ENCODE measurements around the gene MACIR.
A peak's percentile ranks its signal among the peaks of the same experiment; 100 is the strongest.

Gene MACIR

DNA sequence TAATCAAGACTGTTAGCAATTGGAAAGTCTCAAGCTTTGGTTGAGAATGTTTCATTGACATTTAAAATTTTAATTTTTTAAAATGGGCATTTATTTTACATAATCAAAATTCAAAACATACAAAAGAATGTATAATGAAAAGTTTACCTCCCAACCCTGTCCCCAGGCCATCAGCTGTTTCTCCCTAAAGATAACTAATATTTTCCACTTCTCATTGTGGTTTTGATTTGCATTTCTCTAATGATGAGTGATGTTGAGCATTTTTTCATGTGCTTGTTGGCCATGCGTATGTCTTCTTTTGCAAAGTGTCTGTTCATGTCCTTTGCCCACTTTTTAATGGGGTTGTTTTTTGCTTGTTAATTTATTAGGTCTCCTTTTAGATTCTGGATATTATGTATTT lies 11.4 kb upstream of the MACIR start:
- DNase-seq, result no peak

DNA sequence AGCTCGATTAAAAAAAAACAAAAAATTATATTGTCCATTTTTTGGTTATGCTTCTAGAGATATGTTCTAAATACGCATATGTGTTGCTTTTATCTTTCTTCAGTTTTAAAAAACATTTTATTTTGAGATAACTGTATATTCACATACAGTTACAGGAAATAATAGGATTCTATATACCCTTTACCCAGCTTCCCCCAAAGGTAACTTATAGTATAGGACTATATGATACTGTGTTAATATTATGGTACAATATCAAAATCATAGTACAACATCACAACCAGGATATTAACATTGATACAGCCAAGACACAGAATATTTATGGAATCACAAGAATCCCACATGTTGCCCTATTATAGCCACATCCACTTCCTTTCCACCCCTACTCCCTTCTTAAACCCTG lies 9.5 kb upstream of the MACIR start:
- DNase-seq, result no peak

DNA sequence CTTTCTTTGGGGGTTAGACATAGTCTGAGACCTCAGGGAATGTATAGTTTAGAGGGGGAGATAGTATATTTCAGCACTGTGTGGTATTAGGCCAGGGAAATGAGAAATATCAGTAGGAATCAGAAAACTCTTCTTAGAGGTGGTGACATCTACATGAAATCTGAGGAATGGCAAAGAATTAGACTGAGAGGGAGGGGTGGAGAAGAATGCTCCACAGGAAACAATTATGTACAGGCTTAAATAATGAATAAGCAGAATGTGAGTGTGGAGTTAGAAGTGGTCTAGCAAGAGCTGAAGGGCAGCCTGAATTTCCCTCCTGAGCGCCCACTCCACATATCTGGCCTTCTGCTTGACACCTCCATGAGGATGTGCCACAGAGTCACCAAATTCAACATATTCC lies 3.6 kb upstream of the MACIR start:
- no peak for DNase-seq

DNA sequence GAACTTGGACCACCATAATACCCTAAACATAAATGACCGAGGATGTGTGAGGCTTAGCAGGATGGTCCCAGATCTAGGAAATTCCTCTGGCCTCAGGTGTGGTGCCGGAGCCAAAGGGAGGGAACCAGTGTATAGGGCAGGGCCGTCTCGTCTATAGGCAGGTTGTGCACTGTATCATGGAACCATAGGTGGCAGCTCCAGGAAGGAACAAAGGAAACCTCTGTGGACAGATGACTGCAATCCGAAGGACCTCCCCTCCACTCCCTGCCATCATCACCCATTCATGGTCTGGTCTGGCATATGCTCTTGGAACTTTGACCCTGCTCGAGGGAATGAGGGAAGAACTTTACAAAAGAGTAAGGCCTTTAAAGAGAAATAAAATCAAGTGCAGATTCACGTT lies 2.9 kb upstream of the MACIR start:
- no peak for DNase-seq

DNA sequence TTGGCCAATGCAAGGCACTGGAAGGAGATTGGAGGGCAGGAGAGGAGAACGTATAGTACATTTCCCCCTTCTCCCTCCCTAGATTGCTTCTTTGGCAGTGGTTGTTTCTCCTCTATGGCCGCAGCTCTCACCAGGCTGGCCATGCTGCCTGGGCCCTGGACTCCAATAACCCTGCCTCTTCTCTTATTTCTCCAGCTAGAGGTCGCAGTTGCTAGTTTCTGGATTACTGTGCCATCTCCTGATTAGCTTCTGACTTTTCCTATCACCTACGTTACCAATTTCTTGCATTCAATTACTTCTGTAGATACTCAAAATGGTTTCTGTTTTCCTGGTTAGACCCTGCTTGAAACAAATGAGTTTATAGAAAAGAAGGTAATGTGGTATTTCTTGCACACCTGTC lies 2.4 kb upstream of the MACIR start:
- DNase-seq, result no peak

DNA sequence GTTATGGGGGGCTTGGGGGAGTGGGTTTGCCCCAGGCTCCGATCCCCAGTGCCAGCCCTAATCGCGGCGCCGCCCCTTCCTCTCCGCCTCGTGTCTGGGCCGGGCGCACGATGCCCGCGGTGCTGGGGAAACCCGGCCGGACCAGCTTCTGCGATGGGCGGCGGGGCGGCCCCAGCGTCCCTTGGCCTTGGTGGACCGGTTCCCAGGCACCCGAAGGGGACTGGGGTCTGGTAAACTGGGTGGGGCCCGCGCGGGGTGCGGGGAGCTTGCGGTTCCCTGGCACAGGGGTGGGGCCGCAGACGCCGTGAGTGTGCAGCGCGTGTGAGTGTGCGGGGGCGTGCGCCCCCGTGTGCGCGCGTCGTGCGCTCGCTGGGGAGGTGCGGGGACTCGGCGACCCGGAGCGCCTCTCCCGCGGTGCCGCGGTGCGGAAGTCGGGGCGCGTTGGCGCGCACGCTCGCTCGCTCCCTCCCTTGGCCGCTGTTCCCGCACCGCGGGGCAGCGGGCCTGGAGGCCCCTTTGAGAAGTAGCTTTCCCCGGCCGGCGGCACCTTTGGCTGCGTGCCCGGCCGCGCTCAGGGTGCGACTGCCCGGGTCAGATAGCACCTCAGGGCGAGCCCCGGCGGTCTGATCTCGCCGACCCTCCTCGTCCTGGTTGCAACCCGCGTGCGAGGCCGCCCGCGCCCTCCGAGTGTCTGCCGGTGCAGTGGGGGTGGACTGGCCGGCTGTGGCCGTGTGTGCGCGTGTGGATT lies 568 bp downstream of the MACIR start:
- DNase-seq, result peak; percentile 67

DNA sequence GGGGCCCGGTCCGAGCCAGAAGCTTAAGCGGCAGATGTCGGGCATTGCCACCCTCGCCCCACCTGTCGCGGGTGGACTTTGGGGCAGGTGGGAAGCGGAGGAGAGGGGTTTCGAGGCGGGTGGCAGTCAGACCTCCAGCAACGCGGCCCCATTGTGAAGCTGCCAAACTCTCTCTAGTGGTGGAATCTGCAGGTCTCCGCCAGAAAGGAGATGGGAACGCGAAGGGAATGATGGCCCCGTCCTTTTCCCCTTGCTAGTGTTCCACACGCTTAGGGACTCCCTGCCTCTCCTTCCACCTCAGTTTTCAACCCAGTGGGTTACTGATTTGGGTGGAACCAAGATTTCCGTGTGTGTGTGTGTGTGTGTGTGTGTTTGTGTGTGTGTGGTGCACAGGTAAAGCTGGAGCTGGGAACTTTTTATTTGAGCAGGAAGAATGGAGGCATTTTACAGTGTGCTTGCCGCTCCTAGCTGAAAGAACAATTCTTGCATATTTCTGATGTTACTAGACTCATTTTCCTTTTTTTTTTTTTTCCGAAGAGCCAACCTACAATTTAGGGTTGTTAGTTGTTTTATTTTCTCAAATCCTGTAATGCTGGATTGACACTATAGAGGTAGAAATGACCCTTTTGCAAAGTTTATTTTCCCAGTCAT lies 1.3 kb downstream of the MACIR start:
- DNase-seq, result peak; percentile 24

DNA sequence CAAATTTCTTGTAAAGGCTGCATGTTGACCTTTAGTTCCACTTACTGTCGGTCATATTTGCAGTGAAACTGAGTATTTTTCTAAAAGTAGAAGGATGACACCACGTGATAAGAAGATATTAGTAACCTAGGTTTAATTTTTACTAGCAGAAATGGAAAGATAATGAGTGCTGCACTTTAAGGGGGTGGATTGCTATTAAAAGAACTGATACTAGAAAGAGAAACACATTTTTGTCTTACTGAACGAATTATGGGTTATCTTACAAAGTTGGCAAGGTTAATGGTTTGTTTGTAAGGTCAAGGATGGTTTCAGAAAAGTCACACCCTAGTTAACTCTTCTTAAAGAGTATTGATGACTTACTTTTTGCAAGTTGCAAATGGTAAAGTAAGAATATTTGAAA lies 2.4 kb downstream of the MACIR start:
- DNase-seq, result no peak

DNA sequence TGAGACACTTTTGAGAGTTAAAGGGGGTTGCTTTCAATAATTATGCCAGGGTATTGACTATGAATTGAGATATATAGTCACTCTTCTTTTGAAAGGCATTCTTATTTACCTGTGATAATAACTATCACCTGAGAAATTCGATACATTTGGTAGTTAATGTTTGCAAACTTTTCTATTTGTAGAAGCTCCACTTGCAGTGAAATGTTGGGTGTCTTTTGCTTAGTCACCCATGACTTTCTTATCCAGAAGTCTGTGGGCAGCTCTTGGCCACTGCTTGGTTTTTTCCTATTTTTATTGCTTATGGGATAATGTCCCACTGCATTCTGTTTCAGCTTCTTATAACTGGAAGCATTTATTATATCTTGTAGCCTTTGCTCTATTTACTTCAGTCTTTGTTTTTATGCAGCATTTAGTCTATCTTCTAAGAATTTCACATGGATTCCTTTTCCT lies 3.9 kb downstream of the MACIR start:
- DNase-seq, result no peak

DNA sequence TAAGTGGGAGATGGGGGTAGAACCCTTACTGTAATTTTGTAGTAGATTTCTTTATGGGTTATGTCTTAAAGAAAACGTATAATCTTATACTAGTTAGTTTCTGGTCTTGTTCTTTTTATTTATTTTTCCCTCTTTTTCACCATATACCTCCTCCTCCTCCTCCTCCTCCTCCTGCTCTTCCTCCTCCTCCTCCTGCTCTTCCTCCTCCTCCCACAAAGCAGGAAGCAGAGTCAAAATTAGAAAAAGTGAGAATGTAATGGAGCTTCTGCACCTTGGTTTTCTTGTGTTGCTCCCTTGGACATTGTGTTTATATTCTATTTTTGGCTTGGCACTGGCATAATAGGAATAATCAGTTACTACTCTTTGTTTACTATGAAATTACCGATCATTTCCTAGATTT lies 4.5 kb downstream of the MACIR start:
- DNase-seq, result no peak

DNA sequence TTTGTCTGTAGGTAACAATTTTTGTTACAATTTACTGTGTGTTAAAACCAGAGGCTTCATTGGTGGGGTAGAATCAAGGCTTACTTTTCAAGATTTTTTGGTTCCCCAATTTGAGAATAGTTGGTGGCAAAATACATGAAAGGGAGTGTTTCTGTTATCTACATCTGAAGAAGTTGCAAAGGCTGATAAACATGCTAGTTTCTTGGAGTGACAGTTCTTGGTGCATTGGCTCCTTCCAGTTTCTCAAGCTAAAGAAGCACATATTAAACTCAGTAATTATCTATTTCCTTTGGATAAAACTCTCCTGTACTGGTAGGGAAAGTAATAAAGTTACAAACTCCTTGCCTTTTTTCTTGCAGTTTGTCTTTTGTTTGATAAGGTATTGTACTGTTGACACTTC lies 5.9 kb downstream of the MACIR start:
- DNase-seq, result no peak

DNA sequence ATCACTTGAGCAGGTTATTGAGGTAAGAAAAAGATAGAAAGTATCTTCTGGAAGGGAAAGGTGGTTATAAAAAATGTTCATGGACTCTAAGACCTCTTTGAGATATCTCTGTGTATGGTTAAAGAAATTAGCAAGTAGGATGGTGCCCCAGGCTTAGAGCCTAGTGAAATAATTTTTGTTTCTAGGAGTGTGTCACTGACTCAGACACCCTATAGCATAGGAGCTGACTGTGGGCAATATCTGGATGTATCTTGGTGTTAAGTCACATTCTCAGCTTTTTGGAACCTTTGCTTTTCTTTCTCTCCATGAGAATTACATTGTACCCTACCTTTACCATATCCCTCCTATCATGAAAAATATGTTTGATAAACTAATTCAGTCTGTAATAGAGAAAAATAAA lies 12.0 kb downstream of the MACIR start:
- DNase-seq, result no peak

DNA sequence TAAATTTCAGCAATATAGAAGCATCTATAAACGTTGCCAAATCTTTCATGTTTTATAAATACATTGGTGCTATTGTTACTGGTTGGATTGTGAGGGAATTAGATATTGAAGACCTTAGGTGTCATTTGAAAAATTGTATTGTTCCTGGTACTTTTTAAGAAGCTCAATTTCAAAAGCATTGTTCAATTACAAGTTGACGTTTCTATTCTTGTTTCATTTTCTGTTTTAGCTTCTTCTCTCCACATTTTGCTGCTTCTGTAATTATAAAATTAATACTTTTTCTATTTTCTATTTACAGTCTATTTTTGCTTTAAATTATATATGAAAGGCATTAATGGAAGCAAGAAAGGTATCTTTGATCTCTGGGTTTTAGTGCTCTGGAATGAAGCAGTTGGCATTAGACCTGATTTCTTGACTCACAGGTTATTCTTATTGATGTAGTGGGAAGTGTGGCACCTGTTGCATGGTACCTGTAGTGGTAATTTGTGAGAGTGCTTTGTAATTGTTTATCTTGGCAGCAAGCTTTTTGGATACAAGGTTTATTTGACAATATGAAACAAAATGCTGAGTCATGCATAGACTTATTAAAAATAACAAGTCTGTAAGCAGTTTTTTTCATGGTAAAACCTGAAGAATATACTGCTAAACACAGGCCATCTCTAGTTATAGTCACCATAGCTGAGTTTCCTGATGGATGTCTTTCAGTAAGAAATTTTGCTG lies 13.2 kb downstream of the MACIR start:
- no peak for DNase-seq

DNA sequence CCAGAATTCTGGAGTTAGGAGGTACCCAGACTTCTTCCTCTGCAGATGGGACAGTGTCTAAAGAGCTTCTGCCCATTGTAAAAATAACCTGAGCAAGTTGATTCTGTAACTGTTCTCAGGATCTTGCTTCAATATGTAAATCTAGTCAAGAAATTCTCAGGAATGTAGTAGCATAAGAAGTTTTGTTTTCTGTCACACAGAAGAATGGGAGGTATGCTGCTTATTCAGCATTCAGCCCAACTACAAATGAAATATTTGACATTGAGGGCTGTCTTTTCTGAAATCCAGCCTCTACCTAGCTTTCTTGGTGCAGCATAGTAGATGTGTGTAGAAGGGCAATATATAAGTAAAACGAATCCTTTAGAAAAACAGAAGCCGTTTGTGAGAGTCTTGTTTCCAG lies 13.8 kb downstream of the MACIR start:
- DNase-seq, result no peak

DNA sequence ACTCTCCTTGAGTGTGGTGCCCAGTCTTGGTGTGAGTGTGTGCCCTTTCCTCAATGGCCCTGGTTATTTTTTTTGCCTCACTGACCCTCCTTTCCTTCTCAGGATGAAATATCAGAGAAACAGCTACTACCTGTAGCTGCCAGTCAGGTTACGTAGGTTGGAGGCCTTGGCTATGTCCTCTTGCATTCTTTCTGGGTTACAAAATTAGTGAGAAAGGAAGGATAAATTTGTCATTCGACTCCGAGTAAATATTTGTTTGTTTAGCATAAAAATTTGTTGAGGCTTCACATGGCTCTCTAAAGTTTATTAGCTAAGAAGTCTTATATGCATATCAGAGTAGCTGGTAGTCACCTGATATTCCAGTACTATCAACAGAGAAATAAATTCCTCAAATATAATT lies 15.4 kb downstream of the MACIR start:
- DNase-seq, result no peak

DNA sequence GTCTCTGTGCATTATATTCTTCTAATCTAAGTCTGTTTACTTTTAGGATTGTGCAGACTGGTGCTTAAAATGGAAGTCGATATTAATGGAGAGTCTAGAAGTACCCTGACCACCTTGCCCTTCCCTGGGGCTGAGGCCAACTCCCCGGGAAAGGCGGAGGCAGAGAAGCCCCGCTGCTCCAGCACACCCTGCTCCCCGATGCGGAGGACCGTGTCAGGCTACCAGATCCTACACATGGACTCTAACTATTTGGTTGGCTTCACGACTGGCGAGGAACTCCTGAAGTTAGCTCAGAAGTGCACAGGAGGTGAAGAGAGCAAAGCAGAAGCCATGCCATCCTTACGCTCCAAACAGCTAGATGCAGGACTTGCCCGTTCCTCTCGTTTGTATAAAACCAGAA lies 17.3 kb downstream of the MACIR start:
- DNase-seq, result no peak

DNA sequence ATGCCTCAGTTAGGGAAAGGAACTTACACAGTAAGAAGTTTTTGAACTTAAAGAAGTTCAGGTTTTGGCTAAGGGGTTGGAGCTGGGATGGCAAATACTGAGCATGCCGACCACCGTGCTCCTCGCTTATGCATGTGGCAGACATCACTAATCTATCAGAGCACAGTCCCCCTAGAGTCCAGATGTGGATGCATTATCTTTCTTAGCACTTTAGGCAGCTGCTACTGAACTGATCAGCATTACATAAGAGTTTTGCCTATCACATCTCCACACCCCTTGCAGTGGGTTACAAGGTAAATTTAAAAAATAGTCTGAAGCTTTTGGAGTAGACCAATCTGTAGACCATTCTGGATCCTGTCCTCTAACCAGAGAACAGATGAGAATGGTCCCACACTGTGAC lies 22.4 kb downstream of the MACIR start:
- DNase-seq, result no peak

DNA sequence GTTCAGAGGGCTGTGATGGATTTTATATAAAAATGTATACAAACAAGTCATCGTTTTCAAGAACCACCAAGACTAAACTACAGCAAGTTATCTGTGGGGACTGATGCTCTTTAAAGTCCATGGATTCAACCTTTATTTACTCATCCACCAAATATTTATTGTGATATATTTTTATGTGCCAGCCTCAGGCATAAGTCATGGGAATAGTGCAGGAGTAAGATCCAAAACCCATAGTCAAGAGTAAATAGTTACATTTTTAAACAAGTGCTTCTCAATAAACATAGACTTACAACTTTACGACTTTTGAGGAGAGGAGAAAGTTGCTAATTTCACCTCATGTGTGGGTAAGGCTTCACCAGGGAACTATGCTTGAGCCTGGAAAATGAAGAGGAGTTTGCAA lies 24.6 kb downstream of the MACIR start:
- no peak for DNase-seq

DNA sequence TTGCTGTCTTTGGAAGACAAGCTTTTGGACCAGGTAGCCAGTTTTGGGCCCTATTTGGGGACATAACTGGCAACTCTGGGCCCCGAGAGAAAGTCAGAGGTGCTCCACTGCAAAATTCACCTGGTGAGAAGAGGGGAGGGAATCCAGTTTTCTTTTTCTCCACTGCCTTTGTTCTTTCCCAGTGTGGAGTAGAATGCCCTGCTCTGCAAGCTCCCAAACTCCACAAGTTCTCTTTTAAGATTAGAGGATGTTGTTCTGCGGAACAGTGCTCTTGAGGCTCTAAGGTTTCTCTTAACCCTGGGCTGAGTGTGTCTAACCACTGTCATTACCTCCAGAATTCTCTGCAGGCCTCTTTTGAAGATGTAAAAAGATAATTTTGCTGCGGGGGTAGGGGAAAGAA lies 25.3 kb downstream of the MACIR start:
- no peak for DNase-seq

DNA sequence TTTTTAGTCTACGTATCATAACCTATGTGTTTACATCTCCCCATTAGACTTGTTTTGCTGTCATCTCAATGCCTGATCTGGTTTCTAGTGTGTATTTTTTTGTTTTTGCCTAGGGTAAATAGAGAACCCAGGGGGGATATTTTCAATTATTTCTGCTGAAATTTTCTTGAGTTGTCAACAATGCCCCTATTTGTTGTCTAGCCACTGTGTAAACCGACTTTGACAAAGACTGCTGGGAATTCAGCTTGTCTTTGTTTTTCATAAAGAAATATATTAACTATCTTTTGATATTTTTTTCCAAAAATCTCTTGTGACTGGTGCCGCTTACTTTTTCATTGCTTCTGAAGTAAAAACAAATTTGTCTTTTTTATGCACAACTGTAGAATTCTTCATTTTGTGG lies 28.1 kb downstream of the MACIR start:
- DNase-seq, result no peak

DNA sequence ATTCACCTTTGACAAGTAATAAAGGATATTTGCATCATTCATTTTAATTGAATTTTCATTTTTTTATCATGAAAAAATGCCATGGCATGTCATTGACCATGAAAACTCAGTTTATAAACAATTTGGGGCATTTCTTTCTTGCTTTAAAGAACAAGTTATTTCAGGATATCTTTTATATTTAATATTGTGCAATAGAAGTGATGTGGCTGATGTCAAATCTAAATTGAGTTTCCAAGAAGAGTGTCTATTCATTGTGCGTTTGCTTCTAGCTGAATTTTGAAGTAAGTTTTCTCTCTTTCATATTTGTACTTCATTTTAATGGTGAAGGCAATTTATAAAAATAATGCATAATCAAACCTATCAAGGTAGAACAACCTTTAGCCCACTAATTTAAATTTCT lies 30.5 kb downstream of the MACIR start:
- no peak for DNase-seq

DNA sequence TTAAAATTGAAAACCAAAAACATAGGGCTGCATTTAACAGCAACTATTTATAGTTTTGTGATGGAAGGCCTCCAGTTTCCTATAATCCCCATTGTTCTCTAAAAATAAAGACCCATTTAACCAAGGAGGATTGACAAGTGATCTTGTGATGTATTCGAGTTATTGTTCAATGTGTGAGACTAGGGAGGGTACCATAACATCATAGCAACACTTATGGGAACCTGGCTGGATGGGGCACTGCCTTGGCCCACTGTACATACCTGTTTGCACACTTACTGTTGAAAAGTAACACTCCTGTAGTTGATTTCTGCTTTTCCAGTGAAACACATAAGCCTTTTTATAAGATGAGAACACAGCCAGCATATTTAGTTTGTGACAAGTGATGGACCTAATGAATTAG lies 32.3 kb downstream of the MACIR start:
- no peak for DNase-seq

DNA sequence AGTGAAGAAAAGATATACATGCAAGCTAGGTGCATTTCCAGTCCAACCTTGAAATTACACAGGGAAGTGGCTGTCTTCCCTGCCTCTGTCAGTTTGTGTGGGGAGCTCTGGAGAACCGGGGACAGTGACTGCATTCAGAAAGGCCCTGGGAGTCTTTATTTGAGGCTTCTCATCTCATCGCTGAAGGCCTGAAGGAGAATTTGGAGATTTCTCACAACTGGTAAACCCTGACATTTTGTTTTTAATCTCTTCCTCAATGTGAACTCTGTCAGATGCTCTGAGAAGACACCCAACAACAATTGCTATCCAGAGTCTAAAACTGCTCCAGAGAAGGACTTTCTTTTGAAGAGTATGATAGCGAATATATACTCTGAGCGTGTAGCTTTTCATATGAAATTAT lies 33.0 kb downstream of the MACIR start:
- DNase-seq, result no peak

DNA sequence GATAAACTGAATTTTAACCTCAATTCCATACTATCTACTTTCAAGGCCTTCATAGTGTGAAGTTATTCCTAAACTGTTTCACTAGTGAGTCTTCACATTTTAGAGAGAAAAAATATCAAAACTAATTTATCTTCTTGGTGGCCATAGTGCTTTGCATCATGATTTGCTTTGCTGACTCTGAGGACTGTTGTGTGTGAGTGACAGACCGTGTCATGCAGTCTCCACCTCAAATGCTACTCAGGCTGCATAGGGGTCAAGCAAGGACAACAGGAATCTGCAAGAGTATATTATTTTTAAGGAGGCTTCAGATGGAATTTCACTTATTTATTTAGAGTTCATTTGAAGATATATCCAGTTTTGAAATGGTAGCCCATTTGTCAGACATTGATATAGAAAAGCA lies 34.5 kb downstream of the MACIR start:
- no peak for DNase-seq

Data from activated naive CD4-positive, alpha-beta T cell treated with Interleukin-2 at 50 U/mL for 16 hours (primary cell).